ENCODE data around the gene EGR2. TPM values are rescaled to one million over a fixed set of nuclear protein-coding genes. Genes with fewer than 3 reads are reported as not detected.
A peak's percentile ranks its signal among the peaks of the same experiment; 100 is the strongest.

The EGR2 gene
- polyA plus RNA-seq, 1 donor from 2014 or later, result 1.7 TPM

DNA sequence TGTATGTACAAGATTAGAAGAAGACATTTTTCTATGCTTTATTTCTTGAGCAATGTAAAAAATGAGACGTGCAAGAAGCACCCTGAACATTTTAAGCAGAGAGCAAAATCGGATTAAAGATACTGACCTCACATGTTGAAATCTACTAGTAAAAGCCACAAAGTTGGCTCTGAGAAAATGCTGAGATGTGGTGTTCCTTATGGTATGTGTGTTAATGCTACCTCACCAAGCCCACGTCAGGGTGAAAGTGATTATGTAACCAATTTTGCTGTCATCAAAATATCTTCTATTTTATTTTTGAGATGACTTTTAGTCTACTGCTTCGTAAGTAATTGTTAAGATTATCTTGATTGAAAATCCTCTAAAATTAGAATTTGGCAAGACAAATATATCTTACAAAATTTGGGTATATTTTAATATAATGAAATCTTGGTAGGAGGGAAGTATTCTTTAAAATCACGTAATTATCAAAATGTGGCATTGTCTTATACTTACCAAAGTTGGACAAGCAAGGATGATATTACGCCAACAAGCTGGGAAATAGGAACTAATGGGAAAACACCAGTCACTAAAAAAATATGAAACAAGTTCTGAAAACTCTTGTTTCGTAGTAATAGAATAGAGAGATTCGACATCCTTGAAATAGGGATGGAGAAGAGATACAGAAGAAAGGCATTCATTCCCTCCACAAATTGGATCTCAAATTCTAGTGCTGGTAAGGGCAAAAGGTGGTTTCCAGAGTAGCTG, 5.8 kb downstream of the EGR2 start:
- peaks cover 10% of the 10 kb centered on the region for H4K20me1 ChIP-seq (ENCODE audit: insufficient read depth)

DNA sequence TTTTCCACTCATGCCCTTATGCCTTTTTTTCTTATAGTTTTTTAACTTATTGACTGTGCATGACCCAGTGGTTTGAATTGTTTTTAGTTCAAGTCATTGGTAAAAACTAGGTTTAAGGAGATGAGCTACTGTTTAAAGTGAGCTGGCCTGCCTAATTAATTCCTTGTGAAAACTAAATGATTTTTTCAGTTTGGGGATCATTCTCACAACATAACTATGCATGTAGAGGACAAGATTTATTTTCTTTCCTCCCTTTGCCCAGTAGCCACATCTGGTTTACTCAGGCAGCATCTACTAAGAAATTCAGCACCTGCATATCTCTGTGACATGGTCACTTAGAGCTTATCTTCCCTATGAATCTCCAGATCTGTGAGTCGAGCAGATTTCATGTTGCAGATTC, 9.9 kb downstream of the EGR2 start:
- H3K9me2 ChIP-seq (ENCODE audit: insufficient read depth, low read length), result no peaks in the 10 kb centered on the region
- H3K27me3 ChIP-seq (ENCODE audit: insufficient read depth, low read depth, low read length), result peaks cover under 1% of the 10 kb centered on the region
- no peak overlapping the region for H3K27ac ChIP-seq (ENCODE audit: low read length)
- H3K9me3 ChIP-seq (ENCODE audit: low read length), result no peaks in the 10 kb centered on the region
- no peaks in the 10 kb centered on the region for H3K36me3 ChIP-seq (ENCODE audit: insufficient read depth, low read length)
- H3F3A ChIP-seq (ENCODE audit: insufficient read depth, low read length, poor library complexity, severe bottlenecking), result peaks cover 2% of the 10 kb centered on the region
- H2AFZ ChIP-seq (ENCODE audit: low read depth, low read length), result no peak overlapping the region
- H3K4me2 ChIP-seq (ENCODE audit: low read length), result peak overlapping the region; percentile 100
- H3K9ac ChIP-seq (ENCODE audit: low read length), result peak overlapping the region; percentile 92
- peak overlapping the region; percentile 93 for H3K4me3 ChIP-seq (ENCODE audit: low read length)
- peaks cover 17% of the 10 kb centered on the region for H3K79me2 ChIP-seq (replicated peaks; ENCODE audit: insufficient read depth, low read length)
- peaks cover 10% of the 10 kb centered on the region for H4K20me1 ChIP-seq (ENCODE audit: insufficient read depth)
- TF ChIP-seq EZH2 (IDR thresholded peaks at IDR 0.05; ENCODE audit: borderline replicate concordance, insufficient read depth, low read length, poor library complexity, severe bottlenecking) (no peak), POLR2AphosphoS5 (IDR thresholded peaks at IDR 0.05) (no peak), EP300 (conservative IDR thresholded peaks at IDR 0.05; ENCODE audit: poor library complexity, severe bottlenecking) (no peak), TAF1 (IDR thresholded peaks at IDR 0.05; ENCODE audit: low read depth) (no peak), SMC3 (conservative IDR thresholded peaks at IDR 0.05; ENCODE audit: poor library complexity) (no peak), RAD21 (conservative IDR thresholded peaks at IDR 0.05) (no peak), MXI1 (conservative IDR thresholded peaks at IDR 0.05; ENCODE audit: poor library complexity, severe bottlenecking) (no peak)
- TF ChIP-seq, protein P1, sequence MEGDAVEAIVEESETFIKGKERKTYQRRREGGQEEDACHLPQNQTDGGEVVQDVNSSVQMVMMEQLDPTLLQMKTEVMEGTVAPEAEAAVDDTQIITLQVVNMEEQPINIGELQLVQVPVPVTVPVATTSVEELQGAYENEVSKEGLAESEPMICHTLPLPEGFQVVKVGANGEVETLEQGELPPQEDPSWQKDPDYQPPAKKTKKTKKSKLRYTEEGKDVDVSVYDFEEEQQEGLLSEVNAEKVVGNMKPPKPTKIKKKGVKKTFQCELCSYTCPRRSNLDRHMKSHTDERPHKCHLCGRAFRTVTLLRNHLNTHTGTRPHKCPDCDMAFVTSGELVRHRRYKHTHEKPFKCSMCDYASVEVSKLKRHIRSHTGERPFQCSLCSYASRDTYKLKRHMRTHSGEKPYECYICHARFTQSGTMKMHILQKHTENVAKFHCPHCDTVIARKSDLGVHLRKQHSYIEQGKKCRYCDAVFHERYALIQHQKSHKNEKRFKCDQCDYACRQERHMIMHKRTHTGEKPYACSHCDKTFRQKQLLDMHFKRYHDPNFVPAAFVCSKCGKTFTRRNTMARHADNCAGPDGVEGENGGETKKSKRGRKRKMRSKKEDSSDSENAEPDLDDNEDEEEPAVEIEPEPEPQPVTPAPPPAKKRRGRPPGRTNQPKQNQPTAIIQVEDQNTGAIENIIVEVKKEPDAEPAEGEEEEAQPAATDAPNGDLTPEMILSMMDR (IDR thresholded peaks at IDR 0.05; ENCODE audit: poor library complexity, severe bottlenecking), result no peak
- TF ChIP-seq, protein P2, sequence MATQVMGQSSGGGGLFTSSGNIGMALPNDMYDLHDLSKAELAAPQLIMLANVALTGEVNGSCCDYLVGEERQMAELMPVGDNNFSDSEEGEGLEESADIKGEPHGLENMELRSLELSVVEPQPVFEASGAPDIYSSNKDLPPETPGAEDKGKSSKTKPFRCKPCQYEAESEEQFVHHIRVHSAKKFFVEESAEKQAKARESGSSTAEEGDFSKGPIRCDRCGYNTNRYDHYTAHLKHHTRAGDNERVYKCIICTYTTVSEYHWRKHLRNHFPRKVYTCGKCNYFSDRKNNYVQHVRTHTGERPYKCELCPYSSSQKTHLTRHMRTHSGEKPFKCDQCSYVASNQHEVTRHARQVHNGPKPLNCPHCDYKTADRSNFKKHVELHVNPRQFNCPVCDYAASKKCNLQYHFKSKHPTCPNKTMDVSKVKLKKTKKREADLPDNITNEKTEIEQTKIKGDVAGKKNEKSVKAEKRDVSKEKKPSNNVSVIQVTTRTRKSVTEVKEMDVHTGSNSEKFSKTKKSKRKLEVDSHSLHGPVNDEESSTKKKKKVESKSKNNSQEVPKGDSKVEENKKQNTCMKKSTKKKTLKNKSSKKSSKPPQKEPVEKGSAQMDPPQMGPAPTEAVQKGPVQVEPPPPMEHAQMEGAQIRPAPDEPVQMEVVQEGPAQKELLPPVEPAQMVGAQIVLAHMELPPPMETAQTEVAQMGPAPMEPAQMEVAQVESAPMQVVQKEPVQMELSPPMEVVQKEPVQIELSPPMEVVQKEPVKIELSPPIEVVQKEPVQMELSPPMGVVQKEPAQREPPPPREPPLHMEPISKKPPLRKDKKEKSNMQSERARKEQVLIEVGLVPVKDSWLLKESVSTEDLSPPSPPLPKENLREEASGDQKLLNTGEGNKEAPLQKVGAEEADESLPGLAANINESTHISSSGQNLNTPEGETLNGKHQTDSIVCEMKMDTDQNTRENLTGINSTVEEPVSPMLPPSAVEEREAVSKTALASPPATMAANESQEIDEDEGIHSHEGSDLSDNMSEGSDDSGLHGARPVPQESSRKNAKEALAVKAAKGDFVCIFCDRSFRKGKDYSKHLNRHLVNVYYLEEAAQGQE (IDR thresholded peaks at IDR 0.05; ENCODE audit: borderline replicate concordance), result no peak

More for the DNA sequence above, 5.8 kb downstream of the EGR2 start:
- Histone ChIP-seq H3K4me2 (ENCODE audit: low read length) (no peak overlapping the region), H3K79me2 (replicated peaks; ENCODE audit: insufficient read depth, low read length) (peaks cover 17% of the 10 kb centered on the region), H3K27ac (ENCODE audit: low read length) (no peak overlapping the region), H3K9me3 (ENCODE audit: low read length) (no peaks in the 10 kb centered on the region), H2AFZ (ENCODE audit: low read depth, low read length) (no peak overlapping the region), H3K27me3 (ENCODE audit: insufficient read depth, low read depth, low read length) (peaks cover 31% of the 10 kb centered on the region), H3F3A (ENCODE audit: insufficient read depth, low read length, poor library complexity, severe bottlenecking) (peaks cover 2% of the 10 kb centered on the region), H3K4me3 (ENCODE audit: low read length) (no peak overlapping the region), H3K9ac (ENCODE audit: low read length) (no peak overlapping the region), H3K9me2 (ENCODE audit: insufficient read depth, low read length) (no peaks in the 10 kb centered on the region), H3K36me3 (ENCODE audit: insufficient read depth, low read length) (no peaks in the 10 kb centered on the region)
- TF ChIP-seq, protein P2 (IDR thresholded peaks at IDR 0.05; ENCODE audit: borderline replicate concordance), result no peak
- TF ChIP-seq, protein P1 (IDR thresholded peaks at IDR 0.05; ENCODE audit: poor library complexity, severe bottlenecking), result no peak
- TF ChIP-seq SMC3 (conservative IDR thresholded peaks at IDR 0.05; ENCODE audit: poor library complexity) (no peak), EP300 (conservative IDR thresholded peaks at IDR 0.05; ENCODE audit: poor library complexity, severe bottlenecking) (no peak), EZH2 (IDR thresholded peaks at IDR 0.05; ENCODE audit: borderline replicate concordance, insufficient read depth, low read length, poor library complexity, severe bottlenecking) (no peak), TAF1 (IDR thresholded peaks at IDR 0.05; ENCODE audit: low read depth) (no peak), MXI1 (conservative IDR thresholded peaks at IDR 0.05; ENCODE audit: poor library complexity, severe bottlenecking) (no peak), POLR2AphosphoS5 (IDR thresholded peaks at IDR 0.05) (no peak), RAD21 (conservative IDR thresholded peaks at IDR 0.05) (no peak)

Data from neural cell (in vitro differentiated cells).